Measurements from ENCODE around the gene CDK16.

- no peak for TF ChIP-seq TAF1 (IDR thresholded peaks at IDR 0.05; ENCODE audit: low read depth, low read length)
- no peak for TF ChIP-seq POLR2A (IDR thresholded peaks at IDR 0.05; ENCODE audit: low read depth, low read length)
Measured at GRCh38 chrX:47239898-47240545, 21.5 kb downstream of the CDK16 start.
